ENCODE data around the gene C2CD4C. TPM values are rescaled to one million over a fixed set of nuclear protein-coding genes. Genes with fewer than 3 reads are reported as not detected.

The C2CD4C gene
- total and polyA plus RNA-seq, 12 donors: 0.17 to 3.2 (median 1.2) TPM; not detected in 1

DNA sequence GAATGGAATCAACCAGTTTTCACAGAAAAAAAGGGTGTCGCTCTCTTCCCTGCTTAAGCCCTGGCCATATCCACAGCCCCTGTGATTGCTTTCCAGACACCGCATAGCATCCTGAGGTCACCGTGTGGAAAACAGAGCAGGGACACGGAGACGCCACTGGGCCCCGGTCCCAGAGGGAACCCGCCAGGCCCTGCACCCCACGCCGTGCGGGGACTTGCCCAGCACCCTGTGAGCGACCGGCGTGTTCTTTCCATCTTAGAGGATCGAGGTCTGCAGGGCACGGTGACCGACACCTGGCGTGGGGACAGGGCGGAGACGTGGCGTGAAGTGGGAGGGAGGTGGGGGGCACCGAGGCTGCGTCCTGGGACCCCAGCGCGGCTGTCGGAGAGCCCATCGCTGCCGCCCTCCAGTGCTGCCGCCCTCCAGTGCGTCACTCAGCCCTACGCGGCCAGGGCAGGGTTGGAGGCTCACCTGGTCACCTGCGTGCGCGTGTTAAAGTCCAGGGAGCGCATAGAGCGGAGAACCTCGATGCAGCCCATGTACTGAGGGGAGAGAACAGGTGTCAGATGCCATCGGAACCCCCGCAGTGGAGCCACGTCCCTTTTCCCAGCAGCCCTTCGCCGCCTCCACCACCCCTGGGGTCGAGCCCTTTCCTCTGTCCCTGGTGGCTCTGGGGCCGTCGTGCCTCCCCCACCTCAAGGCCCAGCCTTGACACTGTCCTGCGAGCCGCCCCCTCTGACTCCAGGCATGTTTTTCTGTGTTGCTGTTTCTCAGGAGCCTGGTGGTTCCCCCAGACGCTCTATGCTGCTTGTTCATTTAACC, 31.7 kb upstream of the C2CD4C start:
- intact Hi-C loops (cut with DNase I): no loop called here
- no peak for DNase-seq
- H3K27me3 ChIP-seq: no peaks in the 10 kb centered on the region
- H3K4me3 ChIP-seq: no peak overlapping the region
- no peak for TF ChIP-seq POLR2A (IDR thresholded peaks at IDR 0.05)
- TF ChIP-seq, protein P1, sequence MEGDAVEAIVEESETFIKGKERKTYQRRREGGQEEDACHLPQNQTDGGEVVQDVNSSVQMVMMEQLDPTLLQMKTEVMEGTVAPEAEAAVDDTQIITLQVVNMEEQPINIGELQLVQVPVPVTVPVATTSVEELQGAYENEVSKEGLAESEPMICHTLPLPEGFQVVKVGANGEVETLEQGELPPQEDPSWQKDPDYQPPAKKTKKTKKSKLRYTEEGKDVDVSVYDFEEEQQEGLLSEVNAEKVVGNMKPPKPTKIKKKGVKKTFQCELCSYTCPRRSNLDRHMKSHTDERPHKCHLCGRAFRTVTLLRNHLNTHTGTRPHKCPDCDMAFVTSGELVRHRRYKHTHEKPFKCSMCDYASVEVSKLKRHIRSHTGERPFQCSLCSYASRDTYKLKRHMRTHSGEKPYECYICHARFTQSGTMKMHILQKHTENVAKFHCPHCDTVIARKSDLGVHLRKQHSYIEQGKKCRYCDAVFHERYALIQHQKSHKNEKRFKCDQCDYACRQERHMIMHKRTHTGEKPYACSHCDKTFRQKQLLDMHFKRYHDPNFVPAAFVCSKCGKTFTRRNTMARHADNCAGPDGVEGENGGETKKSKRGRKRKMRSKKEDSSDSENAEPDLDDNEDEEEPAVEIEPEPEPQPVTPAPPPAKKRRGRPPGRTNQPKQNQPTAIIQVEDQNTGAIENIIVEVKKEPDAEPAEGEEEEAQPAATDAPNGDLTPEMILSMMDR (IDR thresholded peaks at IDR 0.05): no peak
- no peaks in the 10 kb centered on the region for H3K9me3 ChIP-seq (replicated peaks in 1 of 3)
- WGBS, 4 donors: 74 to 86% (median 84%) methylated on average over 14 to 48 of the region's 48 CpGs
- H3K36me3 ChIP-seq (replicated peaks in 1 of 2): no peaks in the 10 kb centered on the region
- no peaks in the 10 kb centered on the region for H3K4me1 ChIP-seq (replicated peaks in 1 of 2)
- no peak overlapping the region for H3K27ac ChIP-seq

DNA sequence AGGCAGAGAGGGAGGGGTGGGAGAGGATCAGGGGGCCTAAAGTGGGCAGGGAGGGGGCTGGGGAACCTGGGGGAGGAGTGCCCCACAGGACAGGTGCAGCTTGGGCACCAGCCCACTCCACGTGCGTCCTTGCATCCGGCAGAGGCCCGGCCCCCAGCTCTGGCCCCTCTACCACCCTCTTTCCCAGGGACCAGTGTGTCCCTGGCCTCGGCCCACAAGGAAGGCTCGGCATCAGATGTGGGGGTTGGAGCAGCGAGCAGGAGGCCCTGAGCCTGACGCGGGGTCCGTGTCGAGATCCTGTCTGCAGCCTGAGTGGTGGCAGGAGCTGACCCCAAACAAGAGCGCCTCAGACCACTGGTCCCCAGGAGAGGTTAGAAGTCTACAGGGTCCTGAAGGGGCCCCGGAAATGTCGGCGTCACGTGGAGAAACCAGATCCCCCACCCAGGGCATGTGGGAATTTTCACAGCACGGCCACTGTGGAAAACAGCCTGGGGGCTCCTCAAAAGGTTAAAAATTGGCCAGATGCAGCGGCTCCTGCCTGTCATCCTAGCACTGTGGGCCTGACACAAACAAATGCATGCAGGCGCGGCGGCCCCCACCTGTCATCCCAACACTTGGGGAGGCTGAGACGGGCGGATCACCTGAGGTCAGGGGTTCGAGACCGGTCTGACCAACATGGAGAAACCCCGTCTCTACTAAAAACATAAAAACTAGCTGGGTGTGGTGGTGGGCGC, 30.4 kb upstream of the C2CD4C start:
- Histone ChIP-seq H3K4me3 (no peak overlapping the region), H3K9me3 (replicated peaks in 1 of 3) (no peaks in the 10 kb centered on the region), H3K36me3 (replicated peaks in 1 of 2) (no peaks in the 10 kb centered on the region), H3K27me3 (no peaks in the 10 kb centered on the region), H3K4me1 (replicated peaks in 1 of 2) (no peaks in the 10 kb centered on the region), H3K27ac (no peak overlapping the region)
- intact Hi-C loops (cut with DNase I): no loop called here
- 77 to 89% (median 85%) methylated on average over 16 to 27 of the region's 27 CpGs for WGBS, 4 donors
- TF ChIP-seq, protein P1 (IDR thresholded peaks at IDR 0.05): no peak
- no peak for TF ChIP-seq POLR2A (IDR thresholded peaks at IDR 0.05)
- DNase-seq: no peak

DNA sequence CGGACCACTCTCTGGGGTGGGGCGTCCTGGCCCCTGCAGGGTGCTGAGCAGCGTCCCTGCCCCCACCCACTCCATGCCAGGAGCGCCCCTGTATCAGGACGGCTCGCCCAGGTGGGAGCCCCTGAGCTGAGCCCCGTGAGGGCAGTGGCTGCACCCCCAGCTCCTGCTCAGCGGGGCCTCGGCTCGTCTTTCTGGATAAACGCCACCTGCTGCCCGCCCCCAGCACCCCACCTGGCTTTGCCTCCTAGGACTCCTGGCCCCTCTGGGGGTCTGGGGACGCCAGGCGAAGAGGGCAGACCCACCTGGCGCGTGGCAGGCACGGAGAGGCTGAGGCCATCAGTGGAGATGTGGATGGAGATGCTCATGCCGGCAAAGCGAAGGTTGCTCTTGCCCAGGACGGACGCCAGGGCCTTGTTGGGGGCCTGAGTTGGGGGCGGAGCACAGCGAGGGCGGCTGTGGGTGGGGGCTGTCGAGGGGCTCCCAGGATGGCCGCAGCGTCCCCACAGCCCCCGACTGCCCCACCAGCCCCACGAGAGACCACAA, 29.5 kb upstream of the C2CD4C start:
- intact Hi-C loops (cut with DNase I): no loop called here

DNA sequence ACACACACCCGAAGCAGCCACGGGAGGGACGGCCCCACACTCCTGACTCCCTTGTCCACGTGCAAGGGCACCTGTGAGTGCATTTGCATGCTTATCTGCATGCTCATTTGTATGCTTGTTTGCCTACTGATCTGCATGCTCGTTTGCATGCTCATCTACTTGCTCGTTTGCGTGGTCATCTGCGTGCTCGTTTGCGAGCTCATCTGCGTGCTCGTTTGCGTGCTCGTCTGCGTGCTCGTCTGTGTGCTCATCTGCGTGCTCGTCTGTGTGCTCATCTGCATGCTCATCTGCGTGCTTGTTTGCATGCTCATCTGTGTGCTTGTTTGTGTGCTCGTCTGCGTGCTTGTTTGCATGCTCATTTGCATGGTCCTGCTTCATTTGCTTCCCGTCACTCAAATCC, 28.1 kb upstream of the C2CD4C start:
- WGBS, 4 donors: 85 to 94% (median 90%) methylated on average over 22 of the region's 22 CpGs
- Histone ChIP-seq H3K9me3 (replicated peaks in 1 of 3) (no peaks in the 10 kb centered on the region), H3K27me3 (no peaks in the 10 kb centered on the region), H3K36me3 (replicated peaks in 1 of 2) (no peaks in the 10 kb centered on the region), H3K4me1 (replicated peaks in 1 of 2) (no peaks in the 10 kb centered on the region), H3K27ac (no peak overlapping the region), H3K4me3 (no peak overlapping the region)
- intact Hi-C loops (cut with DNase I): no loop called here
- no peak for DNase-seq
- TF ChIP-seq POLR2A (IDR thresholded peaks at IDR 0.05): no peak
- TF ChIP-seq, protein P1 (IDR thresholded peaks at IDR 0.05): no peak

More for the DNA sequence above, 29.5 kb upstream of the C2CD4C start:
- no peak for TF ChIP-seq POLR2A (IDR thresholded peaks at IDR 0.05)
- TF ChIP-seq, protein P1 (IDR thresholded peaks at IDR 0.05): no peak
- H3K4me3 ChIP-seq: no peak overlapping the region
- no peaks in the 10 kb centered on the region for H3K9me3 ChIP-seq (replicated peaks in 1 of 3)
- no peaks in the 10 kb centered on the region for H3K27me3 ChIP-seq
- no peak for DNase-seq
- WGBS, 4 donors: 59 to 77% (median 69%) methylated on average over 19 to 29 of the region's 29 CpGs
- no peak overlapping the region for H3K27ac ChIP-seq
- no peaks in the 10 kb centered on the region for H3K36me3 ChIP-seq (replicated peaks in 1 of 2)
- H3K4me1 ChIP-seq (replicated peaks in 1 of 2): no peaks in the 10 kb centered on the region

All from adrenal gland (tissue), 12 donors.